PC-9 (cell line): ENCODE data around the gene BTN1A1. TPM values are rescaled to one million over a fixed set of nuclear protein-coding genes. Genes with fewer than 3 reads are reported as not detected.
"Not testable (repeated sequence)": the region's sequence is repeated elsewhere in the genome, so short reads cannot be mapped to it uniquely, and the experiment has no call there.

Experiments
- BruUV-seq: library from RNA; stranded (reverse); fragments of 400-500 nt; replicated peaks from 2 replicates; lab custom pipeline; 2021; lab: Mats Ljungman, UMichigan
- CTCF ChIA-PET: fragments of 300-600 bp; sonication (Branson Sonifier 250); formaldehyde crosslinking; loops from one replicate; lab custom pipeline; 2022; ENCODE audit warnings: antibody characterized with exemption; lab: Charles Lee
- POLR2A ChIA-PET: fragments of 300-600 bp; sonication (Branson Sonifier 250); formaldehyde crosslinking; loops from one replicate; lab custom pipeline; 2022; ENCODE audit warnings: antibody characterized with exemption; ENCODE audit not compliant: unreplicated experiment; lab: Charles Lee
- DNase-seq, 2 experiments: peaks; one replicate each; pipeline versions ENCODE4 v3.0.0 to v3.0.0-alpha.2; 2015 to 2022; ENCODE audit warnings: mixed read lengths in 1 of 2
- H2AFZ ChIP-seq: fragments of 200-600 bp; sonication (generic); 2 replicates; pipeline ENCODE4 v1.8.1; 2017; ENCODE audit warnings: antibody characterized with exemption
- H3F3A ChIP-seq: fragments of 200-600 bp; sonication (generic); 2 replicates; pipeline ENCODE4 v1.8.1; 2017; ENCODE audit warnings: antibody characterized with exemption, mild to moderate bottlenecking, low read depth; ENCODE audit not compliant: insufficient read depth
- H3K27ac ChIP-seq: fragments of 200-600 bp; sonication (generic); 2 replicates; pipeline ENCODE4 v1.6.1; 2016; ENCODE audit warnings: mixed run types
- H3K27me3 ChIP-seq: fragments of 200-600 bp; sonication (generic); 2 replicates; pipeline ENCODE4 v1.6.1; 2016; ENCODE audit warnings: low read depth, mixed run types; ENCODE audit not compliant: insufficient read depth
- H3K36me3 ChIP-seq: fragments of 200-600 bp; sonication (generic); 2 replicates; pipeline ENCODE4 v1.6.1; 2016; ENCODE audit warnings: low read depth, mixed run types
- H3K4me1 ChIP-seq: fragments of 200-600 bp; sonication (generic); replicated peaks from 2 replicates; pipeline ENCODE4 v1.6.1; 2016; ENCODE audit warnings: mixed run types; ENCODE audit not compliant: insufficient read depth
- H3K4me2 ChIP-seq: fragments of 200-600 bp; sonication (generic); 2 replicates; pipeline ENCODE4 v1.6.1; 2017; ENCODE audit warnings: mixed run types
- H3K4me3 ChIP-seq: fragments of 200-600 bp; sonication (generic); 2 replicates; pipeline ENCODE4 v1.6.1; 2016; ENCODE audit warnings: mixed run types
- H3K79me2 ChIP-seq: fragments of 200-600 bp; sonication (generic); 2 replicates; pipeline ENCODE4 v1.6.1; 2017; ENCODE audit warnings: low read depth, mixed run types
- H3K9me2 ChIP-seq: fragments of 200-600 bp; sonication (generic); 2 replicates; pipeline ENCODE4 v1.8.1; 2017; ENCODE audit warnings: mild to moderate bottlenecking; ENCODE audit not compliant: insufficient read depth
- H3K9me3 ChIP-seq: fragments of 200-600 bp; sonication (generic); 2 replicates; pipeline ENCODE4 v1.8.1; 2016; ENCODE audit warnings: low read depth; ENCODE audit not compliant: insufficient read depth
- H4K20me1 ChIP-seq: fragments of 200-600 bp; sonication (generic); 2 replicates; pipeline ENCODE4 v1.8.1; 2017; ENCODE audit not compliant: insufficient read depth
- EZH2 ChIP-seq: fragments of 200-600 bp; sonication (generic); IDR thresholded peaks from 2 replicates; pipeline ENCODE4 v1.8.0; 2017; ENCODE audit warnings: antibody characterized with exemption, low read depth
- intact Hi-C: fragments of 100-400 bp; cut with micrococcal nuclease; formaldehyde crosslinking; loops from one replicate; pipeline ENCODE4 v1.10.0; 2022; ENCODE audit not compliant: unreplicated experiment
- total RNA-seq: library from RNA; stranded (reverse); gene quantifications from 2 replicates; pipeline ENCODE4 v1.2.3, GENCODE V29; 2021
- TF ChIP-seq, protein P1 (sequence below): fragments of 200-600 bp; sonication (generic); conservative IDR thresholded peaks from 2 replicates; pipeline ENCODE4 v1.6.1; 2017; ENCODE audit warnings: mixed run types, antibody characterized with exemption, mild to moderate bottlenecking, moderate library complexity

BTN1A1 gene
- total RNA-seq, 1 experiment from 2014 or later, result not detected

- no peaks in the 10 kb centered on the region for H3K9me3 ChIP-seq
- ChIA-PET POLR2A (no interaction called here), CTCF (no interaction called here)
- H3F3A ChIP-seq, result peaks cover 17% of the 10 kb centered on the region
- H3K27me3 ChIP-seq, result no peaks in the 10 kb centered on the region
- TF ChIP-seq, protein P1, sequence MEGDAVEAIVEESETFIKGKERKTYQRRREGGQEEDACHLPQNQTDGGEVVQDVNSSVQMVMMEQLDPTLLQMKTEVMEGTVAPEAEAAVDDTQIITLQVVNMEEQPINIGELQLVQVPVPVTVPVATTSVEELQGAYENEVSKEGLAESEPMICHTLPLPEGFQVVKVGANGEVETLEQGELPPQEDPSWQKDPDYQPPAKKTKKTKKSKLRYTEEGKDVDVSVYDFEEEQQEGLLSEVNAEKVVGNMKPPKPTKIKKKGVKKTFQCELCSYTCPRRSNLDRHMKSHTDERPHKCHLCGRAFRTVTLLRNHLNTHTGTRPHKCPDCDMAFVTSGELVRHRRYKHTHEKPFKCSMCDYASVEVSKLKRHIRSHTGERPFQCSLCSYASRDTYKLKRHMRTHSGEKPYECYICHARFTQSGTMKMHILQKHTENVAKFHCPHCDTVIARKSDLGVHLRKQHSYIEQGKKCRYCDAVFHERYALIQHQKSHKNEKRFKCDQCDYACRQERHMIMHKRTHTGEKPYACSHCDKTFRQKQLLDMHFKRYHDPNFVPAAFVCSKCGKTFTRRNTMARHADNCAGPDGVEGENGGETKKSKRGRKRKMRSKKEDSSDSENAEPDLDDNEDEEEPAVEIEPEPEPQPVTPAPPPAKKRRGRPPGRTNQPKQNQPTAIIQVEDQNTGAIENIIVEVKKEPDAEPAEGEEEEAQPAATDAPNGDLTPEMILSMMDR, result peak; percentile 41
- TF ChIP-seq EZH2, result no peak
- H3K27ac ChIP-seq, result no peak overlapping the region
- intact Hi-C loops, result loop anchor here (5.0 kb wide), 1 partner anchor 327 kb away; a partner anchor contains a TSS
- H3K4me2 ChIP-seq, result no peak overlapping the region
- H3K36me3 ChIP-seq, result peaks cover 14% of the 10 kb centered on the region; the same call in 1 of the 2 replicates
- H3K9me2 ChIP-seq, result no peaks in the 10 kb centered on the region
- H3K79me2 ChIP-seq, result peaks cover 35% of the 10 kb centered on the region
- H3K4me3 ChIP-seq, result no peak overlapping the region
- DNase-seq, result no peak
- peaks cover 9% of the 10 kb centered on the region for H3K4me1 ChIP-seq
- no TSS peak for BruUV-seq
- no peaks in the 10 kb centered on the region for H4K20me1 ChIP-seq
- H2AFZ ChIP-seq, result no peak overlapping the region
Observed at GRCh38 chr6:26543953-26544352, 43.9 kb downstream of the BTN1A1 start.

DNA sequence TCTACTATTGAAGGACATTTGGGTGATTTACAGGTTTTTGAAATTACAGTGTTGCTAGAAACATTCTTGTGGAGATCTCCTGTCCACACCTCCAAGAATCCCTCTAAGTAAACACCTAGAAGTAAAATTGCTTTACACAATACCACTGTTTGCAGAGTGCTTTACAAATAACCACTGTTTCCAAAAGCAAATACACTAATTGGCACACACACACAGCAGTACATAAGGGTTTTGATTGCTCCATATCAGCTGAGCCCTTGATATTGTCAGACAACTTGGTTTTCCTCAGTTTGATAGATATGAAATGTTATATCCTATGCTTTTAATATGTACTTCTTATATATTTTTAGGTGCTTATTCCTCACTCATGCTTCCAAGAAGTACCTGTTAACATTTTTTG, 44.4 kb downstream of the BTN1A1 start:
- Histone ChIP-seq H3K27me3 (no peaks in the 10 kb centered on the region), H3K9me3 (no peaks in the 10 kb centered on the region), H4K20me1 (no peaks in the 10 kb centered on the region), H3K79me2 (peaks cover 30% of the 10 kb centered on the region), H3K9me2 (no peaks in the 10 kb centered on the region), H3K4me2 (no peak overlapping the region), H3K4me1 (peaks cover 5% of the 10 kb centered on the region; the same call in 1 of the 2 replicates), H3K4me3 (no peak overlapping the region), H3K36me3 (peaks cover 14% of the 10 kb centered on the region; the same call in 1 of the 2 replicates), H3F3A (peaks cover 11% of the 10 kb centered on the region), H3K27ac (no peak overlapping the region), H2AFZ (no peak overlapping the region)
- CTCF ChIA-PET, result no interaction called here
- intact Hi-C loops, result loop anchor here (5.0 kb wide), 1 partner anchor 327 kb away; a partner anchor contains a TSS
- no TSS peak for BruUV-seq
- POLR2A ChIA-PET, result no interaction called here
- DNase-seq, result no peak
- TF ChIP-seq EZH2, result no peak
- TF ChIP-seq, protein P1, result no peak

- H3K27ac ChIP-seq, result no peak overlapping the region
- ChIA-PET POLR2A (interaction anchor here (0.6 to 0.7 kb wide), 2 partner anchors 13 to 199 kb away, joined by 5 read pairs; no protein-coding TSS in a partner anchor), CTCF (no interaction called here)
- no peak overlapping the region for H2AFZ ChIP-seq
- H3K4me2 ChIP-seq, result no peak overlapping the region
- H3K27me3 ChIP-seq, result no peaks in the 10 kb centered on the region
- intact Hi-C loops, result no loop called here
- H3K4me3 ChIP-seq, result no peak overlapping the region
- H3K79me2 ChIP-seq, result peaks cover 19% of the 10 kb centered on the region
- H3K9me2 ChIP-seq, result no peaks in the 10 kb centered on the region
- H3K4me1 ChIP-seq, result no peaks in the 10 kb centered on the region
- H4K20me1 ChIP-seq, result no peaks in the 10 kb centered on the region
- no peak for DNase-seq
- peaks cover 11% of the 10 kb centered on the region for H3F3A ChIP-seq
- no peaks in the 10 kb centered on the region for H3K9me3 ChIP-seq
- H3K36me3 ChIP-seq, result peaks cover 14% of the 10 kb centered on the region; the same call in 1 of the 2 replicates
- BruUV-seq, result no TSS peak
- no peak for TF ChIP-seq EZH2
Observed at GRCh38 chr6:26545627-26546026, 45.5 kb downstream of the BTN1A1 start.

DNA sequence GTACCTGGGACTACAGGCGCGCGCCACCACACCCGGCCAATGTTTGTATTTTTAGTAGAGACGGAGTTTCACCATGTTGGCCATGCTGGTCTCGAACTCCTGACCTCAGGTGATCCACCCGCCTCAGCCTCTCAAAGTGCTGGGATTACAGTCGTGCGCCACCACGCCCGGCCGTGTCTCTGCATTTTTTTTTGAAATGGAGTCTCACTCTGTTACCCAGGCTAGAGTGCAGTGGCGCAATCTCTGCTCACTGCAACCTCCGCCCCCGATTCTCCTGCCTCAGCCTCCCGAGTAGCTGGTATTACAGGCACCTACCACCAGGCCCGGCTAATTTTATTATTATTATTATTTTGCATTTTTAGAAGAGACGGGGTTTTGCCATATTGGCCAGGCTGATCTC, 47.3 kb downstream of the BTN1A1 start:
- H3K27me3 ChIP-seq, CTCF ChIA-PET, POLR2A ChIA-PET: not testable (repeated sequence)

More for the DNA sequence above, 47.3 kb downstream of the BTN1A1 start:
- H3K4me2 ChIP-seq, H3K36me3 ChIP-seq, H3K9me3 ChIP-seq, H3K4me3 ChIP-seq, DNase-seq, H3K79me2 ChIP-seq, BruUV-seq, H3K9me2 ChIP-seq, H4K20me1 ChIP-seq, H3K4me1 ChIP-seq, intact Hi-C loops, H3K27ac ChIP-seq, H2AFZ ChIP-seq: not testable (repeated sequence)
- peaks cover 11% of the 10 kb centered on the region; the same call in 1 of the 2 replicates for H3F3A ChIP-seq
